ENCODE data around the gene PNRC1.
"Not testable (repeated sequence)": the region's sequence is repeated elsewhere in the genome, so short reads cannot be mapped to it uniquely, and the experiment has no call there.

PNRC1 gene

DNA sequence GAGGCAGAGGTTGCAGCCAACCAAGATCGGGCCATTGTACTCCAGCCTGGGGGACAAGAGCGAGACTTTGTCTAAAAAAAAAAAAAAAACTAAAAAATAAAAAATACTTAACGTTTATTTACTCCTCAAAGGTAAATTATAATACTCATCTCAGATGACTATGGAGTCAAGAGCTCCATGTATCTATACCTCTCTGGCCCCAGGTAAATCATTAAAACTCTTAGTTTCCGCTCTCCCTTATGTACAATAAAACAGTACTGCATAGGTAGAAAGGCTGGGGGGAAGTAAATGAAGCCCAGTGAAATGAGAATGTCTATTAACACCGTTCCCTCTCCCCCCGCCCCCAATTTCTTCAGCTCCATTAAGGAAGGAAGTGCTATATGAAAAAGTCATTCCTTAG lies 36.2 kb downstream of the PNRC1 start:
- TF ChIP-seq, protein P1, sequence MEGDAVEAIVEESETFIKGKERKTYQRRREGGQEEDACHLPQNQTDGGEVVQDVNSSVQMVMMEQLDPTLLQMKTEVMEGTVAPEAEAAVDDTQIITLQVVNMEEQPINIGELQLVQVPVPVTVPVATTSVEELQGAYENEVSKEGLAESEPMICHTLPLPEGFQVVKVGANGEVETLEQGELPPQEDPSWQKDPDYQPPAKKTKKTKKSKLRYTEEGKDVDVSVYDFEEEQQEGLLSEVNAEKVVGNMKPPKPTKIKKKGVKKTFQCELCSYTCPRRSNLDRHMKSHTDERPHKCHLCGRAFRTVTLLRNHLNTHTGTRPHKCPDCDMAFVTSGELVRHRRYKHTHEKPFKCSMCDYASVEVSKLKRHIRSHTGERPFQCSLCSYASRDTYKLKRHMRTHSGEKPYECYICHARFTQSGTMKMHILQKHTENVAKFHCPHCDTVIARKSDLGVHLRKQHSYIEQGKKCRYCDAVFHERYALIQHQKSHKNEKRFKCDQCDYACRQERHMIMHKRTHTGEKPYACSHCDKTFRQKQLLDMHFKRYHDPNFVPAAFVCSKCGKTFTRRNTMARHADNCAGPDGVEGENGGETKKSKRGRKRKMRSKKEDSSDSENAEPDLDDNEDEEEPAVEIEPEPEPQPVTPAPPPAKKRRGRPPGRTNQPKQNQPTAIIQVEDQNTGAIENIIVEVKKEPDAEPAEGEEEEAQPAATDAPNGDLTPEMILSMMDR (IDR thresholded peaks at IDR 0.05; ENCODE audit: control extremely low read depth, extremely low read depth, low read depth, missing control alignments), result no peak
- no peak for DNase-seq (ENCODE audit: extremely low spot score)
- ChIA-PET CTCF (interaction anchor here (1.4 kb wide), 1 partner anchor 133 kb away, joined by 3 read pairs; no protein-coding TSS in a partner anchor), POLR2A (no interaction called here)

GRCh38 chr6:89117211-89118108 lies 36.9 kb downstream of the PNRC1 start, which contains the start of gene SRSF12:
SRSF12 (minus strand) TSS chr6:89118071; CDS start chr6:89117887, 184 bp downstream.
- DNase-seq (ENCODE audit: extremely low spot score), result peak; percentile 84
- TF ChIP-seq, protein P1 (IDR thresholded peaks at IDR 0.05; ENCODE audit: control extremely low read depth, extremely low read depth, low read depth, missing control alignments), result no peak
- CTCF ChIA-PET, result interaction anchor here (1.4 to 1.6 kb wide), 2 partner anchors 17 to 133 kb away, joined by 3 read pairs; no protein-coding TSS in a partner anchor
- POLR2A ChIA-PET, result no interaction called here

- POLR2A ChIA-PET, result no interaction called here
- TF ChIP-seq, protein P1 (IDR thresholded peaks at IDR 0.05; ENCODE audit: control extremely low read depth, extremely low read depth, low read depth, missing control alignments), result no peak
- CTCF ChIA-PET, result interaction anchor here (2.7 kb wide), 1 partner anchor 9 kb away, joined by 9 read pairs; no protein-coding TSS in a partner anchor
- DNase-seq (ENCODE audit: extremely low spot score), result no peak
Measured at GRCh38 chr6:89118931-89119330, 38.4 kb downstream of the PNRC1 start.

DNA sequence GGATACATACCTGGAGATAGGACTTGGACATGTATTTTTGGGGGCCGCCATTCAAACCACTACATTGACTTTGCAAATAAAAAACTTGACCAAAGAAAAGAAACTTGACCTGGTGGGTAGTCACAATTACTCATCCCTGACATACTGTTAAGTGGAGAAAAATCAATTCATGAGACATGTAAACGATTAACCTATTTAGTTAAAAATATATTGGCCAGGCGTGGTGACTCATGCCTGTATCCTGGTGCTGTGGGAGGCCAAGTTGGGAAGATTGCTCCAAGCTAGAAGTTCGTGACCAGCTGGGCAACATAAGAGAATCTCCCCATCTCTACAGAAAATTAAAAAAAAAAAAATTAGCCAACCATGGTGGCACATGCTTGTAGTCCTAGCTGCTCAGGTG lies 39.8 kb downstream of the PNRC1 start:
- TF ChIP-seq, protein P1 (IDR thresholded peaks at IDR 0.05; ENCODE audit: control extremely low read depth, extremely low read depth, low read depth, missing control alignments), result no peak
- CTCF ChIA-PET, result interaction anchor here (1.1 to 2.7 kb wide), 3 partner anchors 10 to 21 kb away, joined by 4 to 9 read pairs (median 4); no protein-coding TSS in a partner anchor
- DNase-seq (ENCODE audit: extremely low spot score), result no peak
- POLR2A ChIA-PET, result no interaction called here

DNA sequence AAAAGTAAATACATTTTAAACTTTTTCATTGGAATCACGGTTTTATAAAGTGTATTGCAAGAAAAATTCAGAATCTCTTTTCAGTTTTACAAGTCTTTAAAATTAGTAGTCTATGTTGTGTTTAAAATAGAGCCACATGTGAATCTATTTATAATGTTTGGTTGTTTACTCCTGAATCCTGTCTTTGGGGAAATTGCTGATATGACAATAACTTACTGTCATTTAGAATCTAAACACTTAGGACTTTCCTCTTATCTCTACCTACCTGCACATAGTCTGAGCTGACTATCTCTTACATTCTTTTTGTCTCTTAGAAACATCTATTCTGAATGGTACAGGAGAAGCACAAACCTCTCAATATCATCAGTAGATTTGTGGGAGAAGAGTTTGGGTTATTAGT lies 41.4 kb downstream of the PNRC1 start:
- TF ChIP-seq, protein P1 (IDR thresholded peaks at IDR 0.05; ENCODE audit: control extremely low read depth, extremely low read depth, low read depth, missing control alignments), result no peak
- ChIA-PET CTCF (interaction anchor here (0.8 to 2.7 kb wide), 8 partner anchors 10 to 228 kb away, joined by 3 to 13 read pairs (median 4); no protein-coding TSS in a partner anchor), POLR2A (no interaction called here)
- DNase-seq (ENCODE audit: extremely low spot score), result no peak

DNA sequence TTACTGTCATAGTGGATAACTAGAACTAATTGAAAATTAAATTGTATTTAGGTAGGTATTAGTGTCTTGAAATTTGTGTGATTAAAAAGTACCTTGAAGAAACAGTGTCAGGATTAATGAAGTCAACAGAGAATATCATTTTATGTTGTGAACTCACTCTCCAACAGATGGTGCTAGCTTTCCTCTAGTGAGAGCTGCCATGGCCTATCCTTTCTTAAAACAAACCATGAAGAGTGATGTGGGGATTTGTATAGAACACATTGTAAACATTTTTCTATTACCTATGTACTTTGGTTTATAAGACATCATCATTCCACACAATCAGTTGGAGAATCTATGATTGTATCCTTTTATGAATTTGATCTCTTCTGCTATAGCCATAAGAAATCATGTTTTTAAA lies 42.1 kb downstream of the PNRC1 start:
- ChIA-PET CTCF (interaction anchor here (0.8 to 2.7 kb wide), 10 partner anchors 10 to 310 kb away, joined by 3 to 13 read pairs (median 3); partner anchors contain the start of gene ANKRD6), POLR2A (no interaction called here)
- DNase-seq (ENCODE audit: extremely low spot score), result peak; percentile 48
- TF ChIP-seq, protein P1 (IDR thresholded peaks at IDR 0.05; ENCODE audit: control extremely low read depth, extremely low read depth, low read depth, missing control alignments), result peak; percentile 57

DNA sequence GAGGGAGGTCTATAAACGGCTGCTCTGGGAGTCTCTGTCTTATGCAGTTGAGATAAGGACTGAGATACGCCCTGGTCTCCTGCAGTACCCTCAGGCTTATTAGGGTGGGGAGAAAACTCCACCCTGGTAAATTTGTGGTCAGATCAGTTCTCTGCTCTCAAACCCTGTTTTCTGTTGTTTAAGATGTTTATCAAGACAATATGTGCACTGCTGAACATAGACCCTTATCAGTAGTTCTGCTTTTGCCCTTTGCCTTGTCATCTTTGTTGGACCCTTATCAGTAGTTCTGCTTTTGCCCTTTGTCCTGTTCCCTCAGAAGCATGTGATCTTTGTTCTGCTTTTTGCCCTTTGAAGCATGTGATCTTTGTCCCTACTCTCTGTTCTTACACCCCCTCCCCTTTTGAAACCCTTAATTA lies 47.7 kb downstream of the PNRC1 start:
- POLR2A ChIA-PET; CTCF ChIA-PET; DNase-seq (ENCODE audit: extremely low spot score): not testable (repeated sequence)
